Breast epithelium (tissue), 3 donors: ENCODE data around the gene RERE.

Source experiments
- CTCF ChIP-seq, 3 donors: fragments of 450-650 bp; IDR thresholded peaks; one replicate each; pipeline ENCODE4 v1.5.1; 2016 to 2017; ENCODE audit warnings: antibody characterized with exemption in 3 of 3, mild to moderate bottlenecking in 3 of 3, moderate library complexity in 3 of 3
- POLR2AphosphoS5 ChIP-seq, 3 donors: sonication (generic); formaldehyde crosslinking; IDR thresholded peaks; one replicate each; pipeline ENCODE4 v1.6.1; 2017; ENCODE audit warnings: antibody characterized with exemption in 3 of 3

- TF ChIP-seq POLR2AphosphoS5 (IDR thresholded peaks at IDR 0.05) (no peak), CTCF (IDR thresholded peaks at IDR 0.05) (no peak)
Measured at GRCh38 chr1:8358241-8358896, 459.1 kb downstream of the RERE start.
